Neuronal stem cell (in vitro differentiated cells): Measurements from ENCODE around the gene SMIM28.

Experiments
- DNase-seq: peaks from one replicate; pipeline ENCODE4 v3.0.0-alpha.2; 2013; ENCODE audit warnings: low spot score
- H2AFZ ChIP-seq: one replicate; pipeline ENCODE4 v1.6.1; 2013; ENCODE audit warnings: mild to moderate bottlenecking, low read length, inconsistent platforms
- H2AK5ac ChIP-seq: 2 replicates; pipeline ENCODE4 v1.6.1; 2013; ENCODE audit warnings: low read depth, mild to moderate bottlenecking, inconsistent platforms, low read length, moderate library complexity, mixed read lengths
- H2BK120ac ChIP-seq: 2 replicates; pipeline ENCODE4 v1.6.1; 2013; ENCODE audit warnings: low read depth, mild to moderate bottlenecking, inconsistent platforms, low read length, moderate library complexity, mixed read lengths
- H2BK12ac ChIP-seq: one replicate; pipeline ENCODE4 v1.6.1; 2013; ENCODE audit warnings: low read length, inconsistent platforms
- H2BK15ac ChIP-seq: 2 replicates; pipeline ENCODE4 v1.6.1; 2013; ENCODE audit warnings: mild to moderate bottlenecking, low read length, inconsistent platforms, mixed read lengths
- H2BK5ac ChIP-seq: one replicate; pipeline ENCODE4 v1.6.1; 2013; ENCODE audit warnings: inconsistent platforms, mild to moderate bottlenecking, low read length, moderate library complexity
- H3K14ac ChIP-seq: one replicate; pipeline ENCODE4 v1.6.1; 2013; ENCODE audit warnings: low read length, inconsistent platforms
- H3K18ac ChIP-seq: 2 replicates; pipeline ENCODE4 v1.6.1; 2013; ENCODE audit warnings: low read length, inconsistent platforms
- H3K23ac ChIP-seq: 2 replicates; pipeline ENCODE4 v1.6.1; 2013; ENCODE audit warnings: low read depth, mild to moderate bottlenecking, mixed read lengths, low read length, inconsistent platforms; ENCODE audit not compliant: poor library complexity
- H3K27ac ChIP-seq: replicated peaks from 3 replicates; pipeline ENCODE4 v1.5.1; 2013; ENCODE audit warnings: low read length, inconsistent platforms
- H3K27me3 ChIP-seq, 3 experiments: 2 replicates each; pipeline ENCODE4 v1.6.1; 2013; ENCODE audit warnings: low read length in 3 of 3, mild to moderate bottlenecking in 2 of 3, inconsistent platforms in 1 of 3, low read depth in 1 of 3, mixed read lengths in 1 of 3, moderate library complexity in 1 of 3; ENCODE audit not compliant: control insufficient read depth in 3 of 3, insufficient read depth in 3 of 3
- H3K36me3 ChIP-seq, 2 donors: replicated peaks in 1 of 2; 2 replicates each; pipeline ENCODE4 v1.6.1; 2013; ENCODE audit warnings: low read length in 2 of 2; ENCODE audit not compliant: control insufficient read depth in 2 of 2, insufficient read depth in 2 of 2
- H3K4ac ChIP-seq: 2 replicates; pipeline ENCODE4 v1.6.1; 2013; ENCODE audit warnings: inconsistent platforms, mild to moderate bottlenecking, low read length, moderate library complexity
- H3K4me1 ChIP-seq, 2 donors: 1 replicate in 1 of 2; 2 replicates in 1 of 2; pipeline ENCODE4 v1.6.1; 2013; ENCODE audit warnings: low read length in 2 of 2, low read depth in 1 of 2; ENCODE audit not compliant: control insufficient read depth in 2 of 2, insufficient read depth in 1 of 2
- H3K4me2 ChIP-seq: one replicate; pipeline ENCODE4 v1.6.1; 2013; ENCODE audit warnings: mild to moderate bottlenecking, low read length, inconsistent platforms; ENCODE audit not compliant: insufficient read depth, poor library complexity, severe bottlenecking
- H3K4me3 ChIP-seq, 2 donors: 2 replicates each; pipeline ENCODE4 v1.5.1; 2013; ENCODE audit warnings: low read length in 2 of 2, mild to moderate bottlenecking in 2 of 2, inconsistent platforms in 1 of 2, moderate library complexity in 1 of 2
- H3K79me1 ChIP-seq: one replicate; pipeline ENCODE4 v1.6.1; 2013; ENCODE audit warnings: low read depth, mild to moderate bottlenecking, inconsistent platforms, low read length, moderate library complexity
- H3K9ac ChIP-seq: one replicate; pipeline ENCODE4 v1.6.1; 2013; ENCODE audit warnings: mild to moderate bottlenecking, low read depth, low read length, inconsistent platforms; ENCODE audit not compliant: poor library complexity
- H3K9me3 ChIP-seq, 2 donors: replicated peaks in 1 of 2; 2 replicates each; pipeline versions ENCODE3 to v1.6.1; 2013; ENCODE audit warnings: low read length in 2 of 2, mild to moderate bottlenecking in 2 of 2, inconsistent platforms in 1 of 2, low read depth in 1 of 2, mixed read lengths in 1 of 2, moderate library complexity in 1 of 2; ENCODE audit not compliant: control insufficient read depth in 2 of 2, insufficient read depth in 1 of 2
- H4K8ac ChIP-seq: one replicate; pipeline ENCODE4 v1.6.1; 2013; ENCODE audit warnings: low read depth, mild to moderate bottlenecking, inconsistent platforms, low read length, moderate library complexity
- H4K91ac ChIP-seq: one replicate; pipeline ENCODE4 v1.6.1; 2013; ENCODE audit warnings: low read length, low read depth, mild to moderate bottlenecking, inconsistent platforms; ENCODE audit not compliant: poor library complexity
- WGBS, 2 donors: extraction: QIAGEN DNeasy Blood & Tissue Kit; methylation state at CpG; one replicate each; pipeline ENCODE4 v1.1.7; 2013; ENCODE audit warnings: missing lambda C conversion rate in 2 of 2, mixed read lengths in 1 of 2; ENCODE audit not compliant: insufficient read length in 2 of 2, insufficient replicate concordance in 1 of 2; ENCODE audit errors: extremely low coverage in 2 of 2; 5-methylcytosine and 5-hydroxymethylcytosine counted together

The SMIM28 gene

GRCh38 chr6:138401960-138402837 is 24.5 kb downstream of the SMIM28 start:
- Histone ChIP-seq H2BK12ac (no peak overlapping the region), H4K8ac (no peak overlapping the region), H3K27me3 (peaks cover 0 to 6% (median 0%) of the 10 kb centered on the region in 3 experiments), H3K4me1 (peaks cover 2 to 5% of the 10 kb centered on the region in 2 donors), H2BK15ac (no peak overlapping the region), H2AFZ (no peak overlapping the region), H3K27ac (no peak overlapping the region), H3K9me3 (no peaks in the 10 kb centered on the region), H3K36me3 (peaks cover 6 to 16% of the 10 kb centered on the region in 2 donors), H3K4ac (no peak overlapping the region), H4K91ac (no peak overlapping the region), H2BK5ac (no peak overlapping the region), H3K9ac (no peak overlapping the region), H3K23ac (no peak overlapping the region), H3K18ac (peak overlapping the region; percentile 56), H2AK5ac (no peak overlapping the region), H3K4me2 (no peak overlapping the region), H3K4me3 (no peak overlapping the region), H3K14ac (no peak overlapping the region), H3K79me1 (no peaks in the 10 kb centered on the region), H2BK120ac (no peak overlapping the region)
- no peak for DNase-seq
- WGBS, 2 donors: no CpG with 5 or more reads among the region's 14 CpGs

GRCh38 chr6:138402838-138403187 is 25.1 kb downstream of the SMIM28 start:
- H3K23ac ChIP-seq: no peak overlapping the region
- WGBS, 2 donors: no CpG with 5 or more reads among the region's 8 CpGs

GRCh38 chr6:138403324-138403800 is 25.7 kb downstream of the SMIM28 start:
- H4K91ac ChIP-seq: no peak overlapping the region
- no CpG with 5 or more reads among the region's 30 CpGs for WGBS, 2 donors
- H3K14ac ChIP-seq: no peak overlapping the region
- peaks cover 2 to 5% of the 10 kb centered on the region in 2 donors for H3K4me1 ChIP-seq
- H3K36me3 ChIP-seq: peaks cover 11 to 27% of the 10 kb centered on the region in 2 donors
- peak overlapping the region; percentile 99 for H2AFZ ChIP-seq
- no peaks in the 10 kb centered on the region for H3K79me1 ChIP-seq
- peak overlapping the region; percentile 78 for H2BK15ac ChIP-seq
- DNase-seq: peak; percentile 1
- peak overlapping the region; percentile 91 for H2BK5ac ChIP-seq
- peak overlapping the region; percentile 39 for H3K23ac ChIP-seq
- peak overlapping the region; percentile 90 for H3K4me2 ChIP-seq
- H4K8ac ChIP-seq: no peak overlapping the region
- H2BK120ac ChIP-seq: no peak overlapping the region
- peaks cover 0 to 6% (median 0%) of the 10 kb centered on the region in 3 experiments for H3K27me3 ChIP-seq
- H3K4me3 ChIP-seq: peak overlapping the region; percentile 73 to 84
- H3K27ac ChIP-seq: peak overlapping the region; percentile 66
- H3K18ac ChIP-seq: peak overlapping the region; percentile 99
- H2AK5ac ChIP-seq: peak overlapping the region; percentile 24
- no peak overlapping the region for H2BK12ac ChIP-seq
- H3K9ac ChIP-seq: peak overlapping the region; percentile 91
- no peaks in the 10 kb centered on the region for H3K9me3 ChIP-seq
- H3K4ac ChIP-seq: no peak overlapping the region

More at GRCh38 chr6:138402838-138403187, 25.1 kb downstream of the SMIM28 start:
- Histone ChIP-seq H3K27me3 (peaks cover 0 to 6% (median 0%) of the 10 kb centered on the region in 3 experiments), H3K4me3 (no peak overlapping the region), H3K27ac (no peak overlapping the region), H2BK120ac (no peak overlapping the region), H3K14ac (no peak overlapping the region), H3K4me1 (peaks cover 2 to 5% of the 10 kb centered on the region in 2 donors), H3K36me3 (peaks cover 10 to 22% of the 10 kb centered on the region in 2 donors), H4K8ac (no peak overlapping the region), H2AK5ac (no peak overlapping the region), H3K9ac (no peak overlapping the region), H2BK12ac (no peak overlapping the region), H3K9me3 (no peaks in the 10 kb centered on the region), H2BK15ac (no peak overlapping the region), H2AFZ (peak overlapping the region; percentile 99), H3K18ac (no peak overlapping the region), H4K91ac (no peak overlapping the region), H3K79me1 (no peaks in the 10 kb centered on the region), H3K4ac (no peak overlapping the region), H2BK5ac (no peak overlapping the region), H3K4me2 (peak overlapping the region; percentile 90)
- DNase-seq: no peak
